Measurements from ENCODE around the gene AQP12B.
"Not testable (repeated sequence)": the region's sequence is repeated elsewhere in the genome, so short reads cannot be mapped to it uniquely, and the experiment has no call there.

Gene AQP12B

GRCh38 chr2:240683329-240683979 is 769 bp upstream of the AQP12B start:
- not testable (repeated sequence) for DNase-seq (ENCODE audit: low read depth, low spot score)

GRCh38 chr2:240680185-240680584 is 2.5 kb downstream of the AQP12B start:
- DNase-seq (ENCODE audit: low read depth, low spot score): not testable (repeated sequence)

- not testable (repeated sequence) for DNase-seq (ENCODE audit: low read depth, low spot score)
Observed at GRCh38 chr2:240678909-240679308, 3.8 kb downstream of the AQP12B start.

GRCh38 chr2:240678043-240678442 is 4.6 kb downstream of the AQP12B start:
- DNase-seq (ENCODE audit: low read depth, low spot score): not testable (repeated sequence)

GRCh38 chr2:240675345-240675744 is 7.3 kb downstream of the AQP12B start:
- DNase-seq (ENCODE audit: low read depth, low spot score): not testable (repeated sequence)

GRCh38 chr2:240674461-240675184 is 8.1 kb downstream of the AQP12B start:
- not testable (repeated sequence) for DNase-seq (ENCODE audit: low read depth, low spot score)

- DNase-seq (ENCODE audit: low read depth, low spot score): no peak
Observed at GRCh38 chr2:240672701-240673190, 9.9 kb downstream of the AQP12B start.

- no peak for DNase-seq (ENCODE audit: low read depth, low spot score)
Observed at GRCh38 chr2:240672076-240672700, 10.5 kb downstream of the AQP12B start.

GRCh38 chr2:240670950-240671349 is 11.7 kb downstream of the AQP12B start:
- no peak for DNase-seq (ENCODE audit: low read depth, low spot score)

- no peak for DNase-seq (ENCODE audit: low read depth, low spot score)
Observed at GRCh38 chr2:240670402-240670801, 12.3 kb downstream of the AQP12B start.

- no peak for DNase-seq (ENCODE audit: low read depth, low spot score)
Observed at GRCh38 chr2:240664622-240665021, 18.1 kb downstream of the AQP12B start.

- no peak for DNase-seq (ENCODE audit: low read depth, low spot score)
Observed at GRCh38 chr2:240663546-240664190, 19.0 kb downstream of the AQP12B start.

GRCh38 chr2:240662681-240663080 is 20.0 kb downstream of the AQP12B start:
- DNase-seq (ENCODE audit: low read depth, low spot score): no peak

- DNase-seq (ENCODE audit: low read depth, low spot score): not testable (repeated sequence)
Observed at GRCh38 chr2:240659883-240660282, 22.8 kb downstream of the AQP12B start.

GRCh38 chr2:240655931-240656886 is 26.5 kb downstream of the AQP12B start:
- no peak for DNase-seq (ENCODE audit: low read depth, low spot score)

GRCh38 chr2:240651185-240651584 is 31.5 kb downstream of the AQP12B start:
- no peak for DNase-seq (ENCODE audit: low read depth, low spot score)

GRCh38 chr2:240650254-240650965 is 32.3 kb downstream of the AQP12B start:
- no peak for DNase-seq (ENCODE audit: low read depth, low spot score)

GRCh38 chr2:240649331-240649730 is 33.4 kb downstream of the AQP12B start:
- DNase-seq (ENCODE audit: low read depth, low spot score): no peak

GRCh38 chr2:240648650-240649275 is 33.9 kb downstream of the AQP12B start:
- no peak for DNase-seq (ENCODE audit: low read depth, low spot score)

GRCh38 chr2:240648155-240648649 is 34.5 kb downstream of the AQP12B start:
- DNase-seq (ENCODE audit: low read depth, low spot score): no peak
